ENCODE measurements around the gene PLPP2. TPM values are rescaled to one million over a fixed set of nuclear protein-coding genes. Genes with fewer than 3 reads are reported as not detected.

PLPP2 gene
- total and polyA plus RNA-seq, 2 donors (not counting 1 experiment from before 2014, with no cell fraction given): 1.8 to 26.6 TPM

DNA sequence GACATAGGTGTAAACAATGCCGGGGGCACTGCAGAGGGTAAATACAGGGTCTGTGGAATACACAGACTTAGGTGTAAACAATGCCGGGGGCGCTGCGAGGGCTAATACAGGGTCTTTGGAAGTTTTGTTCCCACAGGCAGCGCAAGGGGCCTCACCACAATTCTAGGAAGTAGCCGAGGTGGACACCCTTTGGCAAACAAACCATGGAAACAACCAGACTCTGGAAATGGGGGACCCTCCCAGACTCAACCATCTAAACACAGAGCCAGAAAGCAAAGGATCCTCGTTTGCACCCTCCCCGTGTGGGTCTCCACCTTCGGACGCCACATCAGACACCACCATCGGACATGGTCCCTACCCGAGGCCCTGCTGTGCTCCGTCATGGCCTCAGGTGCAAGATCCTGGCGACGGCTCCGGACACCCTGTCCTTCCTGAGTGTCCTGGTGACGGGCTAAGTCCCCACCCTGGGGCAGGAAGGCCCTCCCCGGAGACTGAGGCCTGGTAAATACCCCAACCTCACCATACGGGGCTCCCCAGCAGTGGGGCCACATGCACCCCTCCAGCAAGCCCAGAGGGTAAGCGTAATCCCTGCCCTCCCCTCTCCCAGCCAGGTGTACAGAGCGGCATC lies 16.7 kb upstream of the PLPP2 start:
- Histone ChIP-seq H3K27ac (ENCODE audit: insufficient read depth, low read length) (no peak overlapping the region), H3K9ac (ENCODE audit: insufficient read depth, low read length) (no peak overlapping the region), H3K27me3 (ENCODE audit: control insufficient read depth, insufficient read depth, low read length) (no peaks in the 10 kb centered on the region), H3K36me3 (ENCODE audit: control insufficient read depth, insufficient read depth, low read length) (peaks cover 23% of the 10 kb centered on the region), H3K9me3 (ENCODE audit: control insufficient read depth, insufficient read depth, low read depth, low read length) (no peaks in the 10 kb centered on the region), H3K4me1 (ENCODE audit: control insufficient read depth, extremely low read depth, insufficient read depth, low read length) (no peaks in the 10 kb centered on the region), H3K4me2 (ENCODE audit: extremely low read depth, insufficient read depth, low read length) (no peak overlapping the region), H4K20me1 (ENCODE audit: control insufficient read depth, extremely low read depth, insufficient read depth, low read length) (no peaks in the 10 kb centered on the region), H3K79me2 (ENCODE audit: control insufficient read depth, insufficient read depth, low read length) (peaks cover 7% of the 10 kb centered on the region), H2AFZ (ENCODE audit: low read length) (no peak overlapping the region), H3K4me3 (replicated peaks in 1 of 4; ENCODE audit: control extremely low read depth in 1 of 4, insufficient read depth in 1 of 4, low read depth in 3 of 4, low read length in 4 of 4) (no peak overlapping the region)
- TF ChIP-seq CTCF (conservative IDR thresholded peaks at IDR 0.05 in 1 of 2, IDR thresholded peaks at IDR 0.05 in 1 of 2; ENCODE audit: low read depth in 1 of 2, low read length in 2 of 2) (no peak), EZH2 (IDR thresholded peaks at IDR 0.05; ENCODE audit: low read length, missing control alignments) (no peak)
- no peak for DNase-seq (ENCODE audit: low read depth in 2 of 2)

DNA sequence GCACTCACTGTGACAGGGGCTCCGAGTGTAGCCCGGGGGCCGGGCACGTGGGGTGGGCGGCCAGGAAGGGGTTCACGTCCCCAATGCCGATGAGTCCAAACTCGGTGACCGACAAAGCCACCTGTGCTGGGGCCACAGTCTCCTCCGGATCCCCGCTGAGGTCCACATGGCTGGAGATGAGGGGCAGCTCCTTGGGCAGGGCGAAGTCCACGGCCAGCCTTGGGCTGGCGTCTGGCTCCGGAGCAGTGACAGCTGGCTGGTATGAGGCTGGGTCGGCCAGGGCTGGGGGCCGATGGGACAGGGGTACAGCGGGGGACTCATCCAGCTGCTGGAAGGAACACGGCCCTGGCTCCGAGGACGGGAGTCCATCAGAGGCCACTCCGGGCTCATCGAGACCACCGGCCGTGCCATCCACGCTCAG lies 15.9 kb upstream of the PLPP2 start:
- H3K27ac ChIP-seq (ENCODE audit: insufficient read depth, low read length): no peak overlapping the region
- H4K20me1 ChIP-seq (ENCODE audit: control insufficient read depth, extremely low read depth, insufficient read depth, low read length): no peaks in the 10 kb centered on the region
- no peaks in the 10 kb centered on the region for H3K27me3 ChIP-seq (ENCODE audit: control insufficient read depth, insufficient read depth, low read length)
- no peak overlapping the region for H3K9ac ChIP-seq (ENCODE audit: insufficient read depth, low read length)
- peaks cover 7% of the 10 kb centered on the region for H3K79me2 ChIP-seq (ENCODE audit: control insufficient read depth, insufficient read depth, low read length)
- no peak overlapping the region for H3K4me2 ChIP-seq (ENCODE audit: extremely low read depth, insufficient read depth, low read length)
- DNase-seq (ENCODE audit: low read depth in 2 of 2): no peak
- no peak overlapping the region for H3K4me3 ChIP-seq (replicated peaks in 1 of 4; ENCODE audit: control extremely low read depth in 1 of 4, insufficient read depth in 1 of 4, low read depth in 3 of 4, low read length in 4 of 4)
- no peak for TF ChIP-seq CTCF (conservative IDR thresholded peaks at IDR 0.05 in 1 of 2, IDR thresholded peaks at IDR 0.05 in 1 of 2; ENCODE audit: low read depth in 1 of 2, low read length in 2 of 2)
- no peak for TF ChIP-seq EZH2 (IDR thresholded peaks at IDR 0.05; ENCODE audit: low read length, missing control alignments)
- H3K4me1 ChIP-seq (ENCODE audit: control insufficient read depth, extremely low read depth, insufficient read depth, low read length): no peaks in the 10 kb centered on the region
- no peak overlapping the region for H2AFZ ChIP-seq (ENCODE audit: low read length)
- H3K9me3 ChIP-seq (ENCODE audit: control insufficient read depth, insufficient read depth, low read depth, low read length): no peaks in the 10 kb centered on the region
- H3K36me3 ChIP-seq (ENCODE audit: control insufficient read depth, insufficient read depth, low read length): peaks cover 23% of the 10 kb centered on the region

DNA sequence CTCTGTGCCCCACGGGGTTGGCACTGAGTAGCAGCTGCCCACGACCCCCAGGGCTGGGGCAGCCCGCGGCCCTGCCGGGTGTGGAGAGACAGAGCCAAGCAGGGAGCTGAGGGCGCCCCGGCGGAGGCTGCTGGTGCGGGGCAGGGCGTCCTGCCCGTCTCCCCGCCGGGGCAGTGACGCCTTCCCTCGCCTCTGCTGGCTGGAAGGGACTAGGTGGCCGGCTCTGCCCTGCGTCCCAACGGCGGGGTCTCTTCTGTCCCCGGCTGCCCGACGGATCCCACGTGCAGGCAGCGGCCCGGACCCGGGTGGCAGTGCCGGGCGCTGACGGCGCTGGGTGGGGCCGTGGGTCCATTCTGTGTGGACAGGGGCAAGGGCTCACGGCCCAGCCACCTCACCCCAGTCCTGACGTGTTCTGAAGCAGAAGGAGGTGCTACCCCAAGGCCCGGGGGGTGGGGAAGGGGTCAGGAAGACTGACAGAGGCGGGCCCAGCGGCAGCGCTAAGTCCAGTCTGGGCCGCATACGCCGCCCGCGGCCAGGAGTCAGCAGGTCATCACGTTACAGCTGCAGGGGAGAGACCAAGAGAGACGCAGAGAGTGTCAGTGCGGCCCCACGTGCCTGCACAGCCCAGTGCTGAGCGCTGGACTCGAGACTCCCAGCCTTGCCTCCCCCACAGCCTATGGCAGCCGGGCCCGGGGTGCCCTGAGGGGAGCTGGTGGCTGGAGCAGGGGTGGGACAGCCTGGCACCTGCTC lies 15.1 kb upstream of the PLPP2 start:
- Histone ChIP-seq H2AFZ (ENCODE audit: low read length) (no peak overlapping the region), H3K9me3 (ENCODE audit: control insufficient read depth, insufficient read depth, low read depth, low read length) (no peaks in the 10 kb centered on the region), H3K4me2 (ENCODE audit: extremely low read depth, insufficient read depth, low read length) (no peak overlapping the region), H3K27me3 (ENCODE audit: control insufficient read depth, insufficient read depth, low read length) (no peaks in the 10 kb centered on the region), H3K27ac (ENCODE audit: insufficient read depth, low read length) (no peak overlapping the region), H3K79me2 (ENCODE audit: control insufficient read depth, insufficient read depth, low read length) (peaks cover 7% of the 10 kb centered on the region), H3K9ac (ENCODE audit: insufficient read depth, low read length) (no peak overlapping the region), H3K4me3 (replicated peaks in 1 of 4; ENCODE audit: control extremely low read depth in 1 of 4, insufficient read depth in 1 of 4, low read depth in 3 of 4, low read length in 4 of 4) (no peak overlapping the region), H3K36me3 (ENCODE audit: control insufficient read depth, insufficient read depth, low read length) (peaks cover 21% of the 10 kb centered on the region), H4K20me1 (ENCODE audit: control insufficient read depth, extremely low read depth, insufficient read depth, low read length) (no peaks in the 10 kb centered on the region), H3K4me1 (ENCODE audit: control insufficient read depth, extremely low read depth, insufficient read depth, low read length) (no peaks in the 10 kb centered on the region)
- no peak for DNase-seq (ENCODE audit: low read depth in 2 of 2)
- no peak for TF ChIP-seq EZH2 (IDR thresholded peaks at IDR 0.05; ENCODE audit: low read length, missing control alignments)
- TF ChIP-seq CTCF (conservative IDR thresholded peaks at IDR 0.05 in 1 of 2, IDR thresholded peaks at IDR 0.05 in 1 of 2; ENCODE audit: low read depth in 1 of 2, low read length in 2 of 2): no peak

All from fibroblast of lung (primary cell).